Right hindlimb (tissue), 1 donor: ENCODE results near the gene SLC34A3.

Source experiments
- DNase-seq: peaks from one replicate; pipeline ENCODE4 v3.0.0-alpha.2; 2018

Gene SLC34A3

DNA sequence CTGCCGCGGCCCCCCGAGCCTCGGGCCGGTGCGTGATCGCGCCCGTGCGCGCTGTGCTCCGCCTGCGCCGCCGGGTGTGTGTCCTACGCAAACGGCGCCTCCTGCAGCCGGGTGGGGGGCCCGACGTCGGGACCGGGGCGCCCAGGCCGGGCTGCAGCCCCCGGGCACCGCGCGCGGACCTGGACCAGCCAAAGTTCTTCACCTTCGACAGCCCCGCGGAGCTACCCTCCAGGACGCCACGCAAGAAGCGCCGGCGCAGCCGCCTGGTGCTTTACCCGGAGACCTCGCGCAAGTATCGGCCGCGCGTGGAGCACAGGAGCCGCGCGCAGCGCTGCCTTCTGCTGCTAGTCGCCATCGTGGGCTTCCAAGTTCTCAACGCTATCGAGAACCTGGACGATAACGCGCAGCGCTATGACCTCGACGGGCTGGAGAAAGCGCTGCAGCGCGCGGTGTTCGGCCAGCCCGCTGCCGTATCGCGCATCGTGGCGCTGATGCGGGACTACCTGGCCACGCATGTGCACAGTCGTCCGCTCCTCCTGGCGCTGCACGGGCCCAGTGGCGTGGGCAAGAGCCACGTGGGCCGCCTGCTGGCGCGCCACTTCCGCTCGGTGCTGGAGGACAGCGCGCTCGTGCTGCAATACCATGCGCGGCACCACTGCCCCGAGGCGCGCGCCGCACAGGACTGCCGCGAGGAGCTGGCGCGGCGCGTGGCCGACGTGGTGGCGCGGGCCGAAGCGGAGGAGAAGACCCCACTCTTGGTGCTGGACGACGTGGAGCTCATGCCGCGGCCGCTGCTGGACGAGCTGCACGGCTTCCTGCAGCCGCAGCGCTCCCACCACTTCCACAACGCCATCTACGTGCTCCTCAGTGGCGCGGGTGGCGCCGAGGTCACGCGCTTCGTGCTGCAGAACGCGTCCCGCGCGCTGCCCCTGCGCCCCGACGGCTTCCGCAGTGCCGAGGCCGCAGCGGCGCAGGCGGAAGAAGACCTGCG is 48.3 kb downstream of the SLC34A3 start:
- DNase-seq, result no peak

GRCh38 chr9:137279741-137280473 is 49.2 kb downstream of the SLC34A3 start:
- no peak for DNase-seq

GRCh38 chr9:137280474-137281344 is 50.0 kb downstream of the SLC34A3 start:
- no peak for DNase-seq

GRCh38 chr9:137281345-137282116 is 50.8 kb downstream of the SLC34A3 start:
- DNase-seq, result peak; percentile 33
